Subcutaneous adipose tissue (tissue), 4 donors: ENCODE measurements around the gene MACROD1. TPM values are rescaled to one million over a fixed set of nuclear protein-coding genes. Genes with fewer than 3 reads are reported as not detected.

Source experiments
- CTCF ChIP-seq: fragments of 450-650 bp; IDR thresholded peaks from one replicate; pipeline ENCODE4 v1.5.1; 2016; ENCODE audit warnings: low read depth, mild to moderate bottlenecking, control low read depth, antibody characterized with exemption, moderate library complexity
- total RNA-seq, 4 donors: library from RNA; depleted of rRNA; stranded (reverse); fragments of >200 nt; gene quantifications; one replicate each; pipeline ENCODE4 v1.1.0, GENCODE V29; 2016

Gene MACROD1
- total RNA-seq, 4 donors from 2014 or later, result 8.0 to 24.0 (median 19.8) TPM

GRCh38 chr11:64148917-64149617 is 16.8 kb downstream of the MACROD1 start:
- TF ChIP-seq CTCF, result no peak

GRCh38 chr11:64148226-64148916 is 17.5 kb downstream of the MACROD1 start:
- TF ChIP-seq CTCF, result no peak

- TF ChIP-seq CTCF, result no peak
Observed at GRCh38 chr11:64146036-64146955, 19.6 kb downstream of the MACROD1 start.

- no peak for TF ChIP-seq CTCF
Observed at GRCh38 chr11:64144587-64145472, 21.1 kb downstream of the MACROD1 start.

- no peak for TF ChIP-seq CTCF
Observed at GRCh38 chr11:64141081-64141783, 24.7 kb downstream of the MACROD1 start.

- TF ChIP-seq CTCF, result no peak
Observed at GRCh38 chr11:64140082-64140481, 25.8 kb downstream of the MACROD1 start.
